ENCODE data around the gene GTF2F2.

- TF ChIP-seq CTCF (IDR thresholded peaks at IDR 0.05; ENCODE audit: insufficient read depth, low read length) (no peak), POLR2AphosphoS5 (IDR thresholded peaks at IDR 0.05; ENCODE audit: low read depth) (no peak)
- TF ChIP-seq, protein P1, sequence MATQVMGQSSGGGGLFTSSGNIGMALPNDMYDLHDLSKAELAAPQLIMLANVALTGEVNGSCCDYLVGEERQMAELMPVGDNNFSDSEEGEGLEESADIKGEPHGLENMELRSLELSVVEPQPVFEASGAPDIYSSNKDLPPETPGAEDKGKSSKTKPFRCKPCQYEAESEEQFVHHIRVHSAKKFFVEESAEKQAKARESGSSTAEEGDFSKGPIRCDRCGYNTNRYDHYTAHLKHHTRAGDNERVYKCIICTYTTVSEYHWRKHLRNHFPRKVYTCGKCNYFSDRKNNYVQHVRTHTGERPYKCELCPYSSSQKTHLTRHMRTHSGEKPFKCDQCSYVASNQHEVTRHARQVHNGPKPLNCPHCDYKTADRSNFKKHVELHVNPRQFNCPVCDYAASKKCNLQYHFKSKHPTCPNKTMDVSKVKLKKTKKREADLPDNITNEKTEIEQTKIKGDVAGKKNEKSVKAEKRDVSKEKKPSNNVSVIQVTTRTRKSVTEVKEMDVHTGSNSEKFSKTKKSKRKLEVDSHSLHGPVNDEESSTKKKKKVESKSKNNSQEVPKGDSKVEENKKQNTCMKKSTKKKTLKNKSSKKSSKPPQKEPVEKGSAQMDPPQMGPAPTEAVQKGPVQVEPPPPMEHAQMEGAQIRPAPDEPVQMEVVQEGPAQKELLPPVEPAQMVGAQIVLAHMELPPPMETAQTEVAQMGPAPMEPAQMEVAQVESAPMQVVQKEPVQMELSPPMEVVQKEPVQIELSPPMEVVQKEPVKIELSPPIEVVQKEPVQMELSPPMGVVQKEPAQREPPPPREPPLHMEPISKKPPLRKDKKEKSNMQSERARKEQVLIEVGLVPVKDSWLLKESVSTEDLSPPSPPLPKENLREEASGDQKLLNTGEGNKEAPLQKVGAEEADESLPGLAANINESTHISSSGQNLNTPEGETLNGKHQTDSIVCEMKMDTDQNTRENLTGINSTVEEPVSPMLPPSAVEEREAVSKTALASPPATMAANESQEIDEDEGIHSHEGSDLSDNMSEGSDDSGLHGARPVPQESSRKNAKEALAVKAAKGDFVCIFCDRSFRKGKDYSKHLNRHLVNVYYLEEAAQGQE (IDR thresholded peaks at IDR 0.05; ENCODE audit: insufficient replicate concordance, low read depth) = no peak
Measured at GRCh38 chr13:45196622-45197021, 76.3 kb downstream of the GTF2F2 start.
